H9 (cell line): ENCODE results near the gene ZNF691. TPM values are rescaled to one million over a fixed set of nuclear protein-coding genes. Genes with fewer than 3 reads are reported as not detected.

Experiments used
- DNase-seq: peaks from one replicate; pipeline ENCODE4 v3.0.0-alpha.2; 2017
- H2AFZ ChIP-seq: one replicate; pipeline ENCODE4 v1.6.1; 2013; ENCODE audit warnings: mild to moderate bottlenecking, low read length, control low read depth, moderate library complexity
- H2AK5ac ChIP-seq: 2 replicates; pipeline ENCODE4 v1.6.1; 2013; ENCODE audit warnings: low read length, control low read depth, mixed read lengths; ENCODE audit not compliant: insufficient read length
- H2BK120ac ChIP-seq: one replicate; pipeline ENCODE4 v1.6.1; 2013; ENCODE audit warnings: low read depth, mild to moderate bottlenecking, low read length, control low read depth, inconsistent platforms; ENCODE audit not compliant: poor library complexity, severe bottlenecking
- H2BK12ac ChIP-seq: 2 replicates; pipeline ENCODE4 v1.6.1; 2013; ENCODE audit warnings: low read length, control low read depth, mixed read lengths, low read depth; ENCODE audit not compliant: insufficient read length
- H2BK15ac ChIP-seq: 2 replicates; pipeline ENCODE4 v1.6.1; 2013; ENCODE audit warnings: low read depth, low read length, control low read depth
- H2BK20ac ChIP-seq: one replicate; pipeline ENCODE4 v1.6.1; 2013; ENCODE audit warnings: low read depth, mild to moderate bottlenecking, low read length, control low read depth, inconsistent platforms; ENCODE audit not compliant: poor library complexity, severe bottlenecking
- H2BK5ac ChIP-seq: 2 replicates; pipeline ENCODE4 v1.6.1; 2013; ENCODE audit warnings: low read length, control low read depth, mixed read lengths; ENCODE audit not compliant: insufficient read length
- H3K14ac ChIP-seq: 2 replicates; pipeline ENCODE4 v1.6.1; 2013; ENCODE audit warnings: low read length, control low read depth; ENCODE audit not compliant: insufficient read depth
- H3K18ac ChIP-seq: 2 replicates; pipeline ENCODE4 v1.6.1; 2013; ENCODE audit warnings: low read depth, mild to moderate bottlenecking, mixed read lengths, low read length, control low read depth; ENCODE audit not compliant: insufficient read length
- H3K23ac ChIP-seq: 2 replicates; pipeline ENCODE4 v1.6.1; 2013; ENCODE audit warnings: low read length, control low read depth, mixed read lengths, low read depth; ENCODE audit not compliant: insufficient read length
- H3K23me2 ChIP-seq: 2 replicates; pipeline ENCODE4 v1.6.1; 2013; ENCODE audit warnings: low read depth, mild to moderate bottlenecking, mixed read lengths, low read length, control low read depth; ENCODE audit not compliant: insufficient read length, poor library complexity, severe bottlenecking
- H3K27ac ChIP-seq: 2 replicates; pipeline ENCODE4 v1.5.1; 2013; ENCODE audit warnings: low read length, control low read depth, mixed read lengths, low read depth; ENCODE audit not compliant: insufficient read length
- H3K27me3 ChIP-seq: 2 replicates; pipeline ENCODE4 v1.6.1; 2013; ENCODE audit warnings: low read length, control low read depth, inconsistent platforms; ENCODE audit not compliant: insufficient read depth
- H3K4ac ChIP-seq: 2 replicates; pipeline ENCODE4 v1.6.1; 2013; ENCODE audit warnings: low read depth, mild to moderate bottlenecking, control low read depth, inconsistent platforms, low read length, moderate library complexity
- H3K4me1 ChIP-seq: 2 replicates; pipeline ENCODE4 v1.6.1; 2013; ENCODE audit warnings: low read length, control low read depth, inconsistent platforms; ENCODE audit not compliant: insufficient read depth
- H3K4me2 ChIP-seq: 2 replicates; pipeline ENCODE4 v1.6.1; 2013; ENCODE audit warnings: low read length, control low read depth, mixed read lengths; ENCODE audit not compliant: insufficient read length, insufficient read depth
- H3K56ac ChIP-seq: 2 replicates; pipeline ENCODE4 v1.6.1; 2013; ENCODE audit warnings: low read depth, mild to moderate bottlenecking, mixed read lengths, low read length, control low read depth; ENCODE audit not compliant: insufficient read length
- H3K79me1 ChIP-seq: 2 replicates; pipeline ENCODE4 v1.6.1; 2013; ENCODE audit warnings: low read depth, mild to moderate bottlenecking, moderate library complexity, low read length, control low read depth, inconsistent platforms; ENCODE audit not compliant: insufficient read depth, poor library complexity, severe bottlenecking
- H3K79me2 ChIP-seq: 2 replicates; pipeline ENCODE4 v1.6.1; 2013; ENCODE audit warnings: low read length, control low read depth, inconsistent platforms; ENCODE audit not compliant: insufficient read depth
- H3K9ac ChIP-seq: 2 replicates; pipeline ENCODE4 v1.6.1; 2013; ENCODE audit warnings: low read length, control low read depth, mixed read lengths; ENCODE audit not compliant: insufficient read length; ENCODE audit errors: extremely low read depth
- H3K9me3 ChIP-seq: one replicate; pipeline ENCODE4 v1.6.1; 2013; ENCODE audit warnings: low read depth, low read length, inconsistent platforms; ENCODE audit not compliant: control insufficient read depth
- H3T11ph ChIP-seq: one replicate; pipeline ENCODE4 v1.6.1; 2013; ENCODE audit warnings: mild to moderate bottlenecking, low read length, control low read depth, inconsistent platforms
- H4K20me1 ChIP-seq: one replicate; pipeline ENCODE4 v1.6.1; 2013; ENCODE audit not compliant: control insufficient read depth, insufficient read length, insufficient read depth
- H4K5ac ChIP-seq: 2 replicates; pipeline ENCODE4 v1.6.1; 2013; ENCODE audit warnings: low read depth, mild to moderate bottlenecking, mixed read lengths, low read length, control low read depth; ENCODE audit not compliant: insufficient read length
- H4K8ac ChIP-seq: replicated peaks from 2 replicates; pipeline ENCODE4 v1.6.1; 2013; ENCODE audit warnings: low read length, control low read depth, mixed read lengths, low read depth; ENCODE audit not compliant: insufficient read length
- H4K91ac ChIP-seq: 2 replicates; pipeline ENCODE4 v1.6.1; 2013; ENCODE audit warnings: low read depth, mild to moderate bottlenecking, moderate library complexity, mixed read lengths, low read length, control low read depth; ENCODE audit not compliant: insufficient read length
- H3K27ac Mint-ChIP-seq, 3 experiments: 2 replicates in 2 of 3; 3 replicates in 1 of 3; pipeline ENCODE4 v1.8.0; 2020 to 2021; ENCODE audit warnings: mixed read lengths in 3 of 3, mild to moderate bottlenecking in 1 of 3, moderate library complexity in 1 of 3
- H3K27me3 Mint-ChIP-seq: 2 replicates; pipeline ENCODE4 v1.8.0; 2021; ENCODE audit warnings: low read depth, mild to moderate bottlenecking, moderate library complexity, mixed read lengths
- H3K36me3 Mint-ChIP-seq, 3 experiments: 2 replicates in 2 of 3; 3 replicates in 1 of 3; pipeline ENCODE4 v1.8.0; 2020 to 2021; ENCODE audit warnings: low read depth in 3 of 3, mixed read lengths in 3 of 3; ENCODE audit not compliant: insufficient read depth in 1 of 3
- H3K4me1 Mint-ChIP-seq, 2 experiments: 2 replicates each; pipeline ENCODE4 v1.8.0; 2020; ENCODE audit warnings: mixed read lengths in 2 of 2
- H3K4me3 Mint-ChIP-seq, 2 experiments: 2 replicates in 1 of 2; 3 replicates in 1 of 2; pipeline ENCODE4 v1.8.0; 2020 to 2021; ENCODE audit warnings: mild to moderate bottlenecking in 2 of 2, mixed read lengths in 2 of 2, moderate library complexity in 1 of 2
- H3K9me3 Mint-ChIP-seq, 2 experiments: 2 replicates in 1 of 2; 3 replicates in 1 of 2; pipeline ENCODE4 v1.8.0; 2020; ENCODE audit warnings: mild to moderate bottlenecking in 2 of 2, mixed read lengths in 2 of 2, moderate library complexity in 1 of 2
- WGBS: extraction: QIAGEN DNeasy Blood & Tissue Kit; methylation state at CpG from one replicate; pipeline ENCODE4 v1.1.7; 2013; ENCODE audit warnings: missing lambda C conversion rate, low lambda C conversion rate, mixed read lengths; ENCODE audit not compliant: insufficient read length; ENCODE audit errors: extremely low coverage; 5-methylcytosine and 5-hydroxymethylcytosine counted together
- total RNA-seq: library from RNA; stranded (reverse); gene quantifications from 2 replicates; pipeline ENCODE4 v1.2.1, GENCODE V29; 2021
- TF ChIP-seq, protein P1 (sequence below): fragments of 200-600 bp; sonication (generic); conservative IDR thresholded peaks from 3 replicates; pipeline ENCODE4 v1.8.0; 2021; ENCODE audit warnings: antibody characterized with exemption, mild to moderate bottlenecking

Gene ZNF691
- total RNA-seq, 1 experiment from 2014 or later, result 20.1 TPM

DNA sequence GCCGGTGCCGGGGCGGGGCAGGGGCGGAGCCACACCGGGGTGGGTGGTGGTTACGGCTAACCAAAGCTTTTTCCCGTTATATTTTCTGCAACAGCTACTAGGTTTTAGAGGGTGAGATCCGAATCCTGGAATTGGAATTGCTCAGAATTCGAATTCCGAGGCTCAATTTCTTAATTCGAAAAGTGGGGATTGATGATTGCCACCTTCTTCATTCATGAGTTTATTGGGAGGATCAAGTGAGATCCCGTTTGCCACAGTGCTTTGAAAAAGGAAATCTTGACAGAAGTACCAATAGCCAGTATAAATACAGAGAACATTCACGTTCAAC lies 29.0 kb upstream of the ZNF691 start:
- no peak overlapping the region for H3K27ac Mint-ChIP-seq
- no peak overlapping the region for H3K4ac ChIP-seq
- peak overlapping the region; percentile 71 to 75 for H3K4me3 Mint-ChIP-seq
- no peak overlapping the region for H2AK5ac ChIP-seq
- H3K18ac ChIP-seq, result no peak overlapping the region
- H3K27me3 Mint-ChIP-seq, result no peaks in the 10 kb centered on the region
- peak overlapping the region; percentile 80 for H3K4me2 ChIP-seq
- no peaks in the 10 kb centered on the region for H3K27me3 ChIP-seq
- H3K9me3 ChIP-seq, result no peaks in the 10 kb centered on the region
- no peak overlapping the region for H2BK5ac ChIP-seq
- peaks cover 18 to 25% of the 10 kb centered on the region in 2 experiments for H3K4me1 Mint-ChIP-seq
- no peak overlapping the region for H4K8ac ChIP-seq
- H3K14ac ChIP-seq, result no peak overlapping the region
- no peak overlapping the region for H2BK20ac ChIP-seq
- H2BK12ac ChIP-seq, result no peak overlapping the region
- no peaks in the 10 kb centered on the region for H3K4me1 ChIP-seq
- H3K9ac ChIP-seq, result no peak overlapping the region
- no peak overlapping the region for H3K27ac ChIP-seq
- H3K9me3 Mint-ChIP-seq, result no peaks in the 10 kb centered on the region
- no peak overlapping the region for H3T11ph ChIP-seq
- H3K23ac ChIP-seq, result no peak overlapping the region
- peaks cover 0 to 17% (median 9%) of the 10 kb centered on the region in 3 experiments; a peak in 5 of 7 replicates for H3K36me3 Mint-ChIP-seq
- no peaks in the 10 kb centered on the region for H3K79me1 ChIP-seq
- H4K91ac ChIP-seq, result no peak overlapping the region
- H2BK120ac ChIP-seq, result no peak overlapping the region
- H2BK15ac ChIP-seq, result no peak overlapping the region
- no peak for DNase-seq
- H3K56ac ChIP-seq, result no peak overlapping the region
- no peak overlapping the region for H4K5ac ChIP-seq
- no peaks in the 10 kb centered on the region for H4K20me1 ChIP-seq
- H3K23me2 ChIP-seq, result peaks cover 9% of the 10 kb centered on the region
- H3K79me2 ChIP-seq, result no peaks in the 10 kb centered on the region
- TF ChIP-seq, protein P1, sequence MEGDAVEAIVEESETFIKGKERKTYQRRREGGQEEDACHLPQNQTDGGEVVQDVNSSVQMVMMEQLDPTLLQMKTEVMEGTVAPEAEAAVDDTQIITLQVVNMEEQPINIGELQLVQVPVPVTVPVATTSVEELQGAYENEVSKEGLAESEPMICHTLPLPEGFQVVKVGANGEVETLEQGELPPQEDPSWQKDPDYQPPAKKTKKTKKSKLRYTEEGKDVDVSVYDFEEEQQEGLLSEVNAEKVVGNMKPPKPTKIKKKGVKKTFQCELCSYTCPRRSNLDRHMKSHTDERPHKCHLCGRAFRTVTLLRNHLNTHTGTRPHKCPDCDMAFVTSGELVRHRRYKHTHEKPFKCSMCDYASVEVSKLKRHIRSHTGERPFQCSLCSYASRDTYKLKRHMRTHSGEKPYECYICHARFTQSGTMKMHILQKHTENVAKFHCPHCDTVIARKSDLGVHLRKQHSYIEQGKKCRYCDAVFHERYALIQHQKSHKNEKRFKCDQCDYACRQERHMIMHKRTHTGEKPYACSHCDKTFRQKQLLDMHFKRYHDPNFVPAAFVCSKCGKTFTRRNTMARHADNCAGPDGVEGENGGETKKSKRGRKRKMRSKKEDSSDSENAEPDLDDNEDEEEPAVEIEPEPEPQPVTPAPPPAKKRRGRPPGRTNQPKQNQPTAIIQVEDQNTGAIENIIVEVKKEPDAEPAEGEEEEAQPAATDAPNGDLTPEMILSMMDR, result no peak
- no CpG with 5 or more reads among the region's 13 CpGs for WGBS
- no peak overlapping the region for H2AFZ ChIP-seq
